ENCODE results near the gene GPR143.

Gene GPR143

DNA sequence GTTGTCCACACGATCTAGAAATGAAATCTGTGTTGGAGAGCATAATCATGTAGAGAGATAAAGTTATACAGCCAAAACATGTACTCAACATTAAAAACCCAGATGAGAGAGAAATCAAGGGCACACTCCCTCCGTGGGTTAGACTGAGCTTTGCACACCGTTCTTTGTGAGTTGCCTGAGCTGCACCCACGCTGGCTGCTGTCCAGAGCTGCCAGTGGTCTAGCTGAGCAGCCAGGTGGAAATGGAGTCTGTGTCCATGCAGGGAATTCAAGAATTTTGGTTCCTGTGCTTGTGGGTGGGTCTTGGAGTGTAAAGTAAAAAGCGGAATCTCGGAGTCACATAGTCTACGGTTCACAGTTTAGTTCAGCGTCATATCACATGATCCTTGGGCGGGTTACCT lies 84.6 kb downstream of the GPR143 start:
- H3K9me3 ChIP-seq: peaks cover 6% of the 10 kb centered on the region; the same call in 1 of the 2 replicates
- no peaks in the 10 kb centered on the region for H3K4me1 ChIP-seq
- H3K27me3 ChIP-seq: no peaks in the 10 kb centered on the region
- H3K4me2 ChIP-seq: no peak overlapping the region
- H3K36me3 ChIP-seq: peaks cover 74% of the 10 kb centered on the region
- no peak overlapping the region for H3K4me3 ChIP-seq
- H4K20me1 ChIP-seq: peaks cover 25% of the 10 kb centered on the region
- TF ChIP-seq Cebpa-rat (IDR thresholded peaks at IDR 0.05): no peak
- no peak overlapping the region for H3K9ac ChIP-seq
- H3K27ac ChIP-seq: no peak overlapping the region

DNA sequence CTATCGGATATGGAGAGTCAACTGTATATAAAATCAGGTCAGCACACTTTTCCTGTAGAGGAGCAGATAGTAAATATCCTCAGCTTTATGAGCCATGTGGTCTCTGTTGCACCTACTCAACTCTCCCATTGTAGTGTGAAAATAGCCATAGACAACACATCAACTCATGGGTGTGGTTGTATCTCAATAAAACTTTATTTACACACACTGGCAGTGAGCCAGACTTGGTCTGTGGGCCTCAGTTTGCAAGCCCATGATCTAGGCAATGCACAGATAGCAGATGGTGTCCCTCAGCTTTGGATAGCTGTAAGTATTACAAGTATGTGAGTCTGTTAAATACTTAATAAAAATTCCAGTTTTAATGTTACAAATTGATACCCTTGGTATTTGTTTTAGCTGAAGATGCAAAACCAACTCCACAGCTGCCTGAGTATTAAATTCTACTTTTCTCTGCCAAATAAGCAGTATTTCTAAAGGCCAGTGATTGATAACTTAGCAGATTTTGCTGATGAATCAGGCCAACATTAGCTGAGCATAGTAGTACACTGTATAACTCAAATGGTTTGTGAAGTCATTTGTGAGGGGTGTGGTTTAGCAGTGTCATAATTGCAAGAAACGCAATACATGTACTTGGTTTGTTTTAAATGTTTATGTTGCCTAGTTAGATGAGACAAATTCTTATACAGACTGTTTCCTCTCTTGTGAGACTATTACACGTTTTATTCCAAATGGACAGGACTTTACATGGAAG lies 87.3 kb downstream of the GPR143 start:
- peaks cover 7% of the 10 kb centered on the region; the same call in 1 of the 2 replicates for H3K9me3 ChIP-seq
- H3K27me3 ChIP-seq: no peaks in the 10 kb centered on the region
- no peak overlapping the region for H3K9ac ChIP-seq
- H3K4me3 ChIP-seq: no peak overlapping the region
- peaks cover 52% of the 10 kb centered on the region for H3K36me3 ChIP-seq
- H3K27ac ChIP-seq: no peak overlapping the region
- H3K4me2 ChIP-seq: no peak overlapping the region
- no peaks in the 10 kb centered on the region for H3K4me1 ChIP-seq
- peaks cover 23% of the 10 kb centered on the region for H4K20me1 ChIP-seq
- no peak for TF ChIP-seq Cebpa-rat (IDR thresholded peaks at IDR 0.05)

DNA sequence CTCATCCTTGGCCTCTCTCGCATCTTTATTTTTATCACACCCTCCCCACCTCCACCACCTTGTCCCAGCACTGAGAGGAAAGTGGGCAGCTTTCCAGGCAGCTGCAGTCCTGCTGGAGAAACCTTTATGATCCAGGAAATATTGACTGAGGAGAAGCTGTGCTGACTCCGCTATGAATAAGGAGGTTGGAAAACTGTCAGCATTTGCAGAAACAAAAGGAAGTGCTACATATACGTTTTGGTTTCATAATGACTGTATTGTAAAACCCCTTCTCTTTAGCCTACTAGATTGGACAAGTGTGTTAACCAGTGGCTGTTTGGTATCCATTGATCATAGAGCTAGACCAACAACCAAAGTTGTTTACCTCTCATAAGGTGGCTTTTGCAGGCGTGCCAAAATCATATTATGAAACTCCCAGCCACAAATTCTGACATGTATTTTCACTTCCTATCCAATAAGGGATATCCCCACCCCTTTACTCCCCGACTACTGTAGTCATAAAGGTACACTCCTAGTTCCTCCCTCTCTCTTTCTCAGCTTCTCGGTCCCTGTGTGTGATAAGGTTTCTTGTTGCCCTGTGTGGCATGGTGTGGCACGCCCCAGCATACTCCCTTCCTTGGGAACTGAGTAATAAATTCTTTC lies 88.4 kb downstream of the GPR143 start:
- H3K9me3 ChIP-seq: peaks cover 7% of the 10 kb centered on the region; the same call in 1 of the 2 replicates
- no peaks in the 10 kb centered on the region for H3K27me3 ChIP-seq
- peaks cover 53% of the 10 kb centered on the region for H3K36me3 ChIP-seq
- no peak overlapping the region for H3K4me2 ChIP-seq
- H3K27ac ChIP-seq: no peak overlapping the region
- no peak overlapping the region for H3K9ac ChIP-seq
- no peak overlapping the region for H3K4me3 ChIP-seq
- peaks cover 13% of the 10 kb centered on the region; the same call in 1 of the 2 replicates for H4K20me1 ChIP-seq
- no peak for TF ChIP-seq Cebpa-rat (IDR thresholded peaks at IDR 0.05)
- no peaks in the 10 kb centered on the region for H3K4me1 ChIP-seq

DNA sequence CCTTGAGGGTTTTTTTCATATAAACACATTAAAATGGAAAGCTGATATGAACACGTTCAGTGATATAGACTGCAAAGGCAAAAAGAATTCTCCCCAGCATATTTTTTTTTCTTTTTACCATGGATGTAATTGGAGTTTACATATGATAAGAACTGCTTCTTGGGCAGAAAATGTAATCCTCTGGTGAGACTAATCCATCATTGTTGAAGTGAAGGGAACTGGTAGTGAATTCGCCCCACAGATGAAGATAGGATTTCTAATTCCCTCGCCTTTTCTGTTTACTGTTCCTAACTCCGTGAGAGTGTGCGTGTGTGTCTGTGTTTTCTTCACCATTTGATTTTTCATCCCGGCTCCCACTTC lies 88.9 kb downstream of the GPR143 start:
- Histone ChIP-seq H3K4me3 (no peak overlapping the region), H3K27ac (no peak overlapping the region), H3K4me2 (no peak overlapping the region), H3K9ac (no peak overlapping the region), H3K9me3 (peaks cover 7% of the 10 kb centered on the region; the same call in 1 of the 2 replicates), H4K20me1 (peaks cover 8% of the 10 kb centered on the region; the same call in 1 of the 2 replicates), H3K36me3 (peaks cover 50% of the 10 kb centered on the region), H3K27me3 (no peaks in the 10 kb centered on the region), H3K4me1 (no peaks in the 10 kb centered on the region)
- TF ChIP-seq Cebpa-rat (IDR thresholded peaks at IDR 0.05): no peak

DNA sequence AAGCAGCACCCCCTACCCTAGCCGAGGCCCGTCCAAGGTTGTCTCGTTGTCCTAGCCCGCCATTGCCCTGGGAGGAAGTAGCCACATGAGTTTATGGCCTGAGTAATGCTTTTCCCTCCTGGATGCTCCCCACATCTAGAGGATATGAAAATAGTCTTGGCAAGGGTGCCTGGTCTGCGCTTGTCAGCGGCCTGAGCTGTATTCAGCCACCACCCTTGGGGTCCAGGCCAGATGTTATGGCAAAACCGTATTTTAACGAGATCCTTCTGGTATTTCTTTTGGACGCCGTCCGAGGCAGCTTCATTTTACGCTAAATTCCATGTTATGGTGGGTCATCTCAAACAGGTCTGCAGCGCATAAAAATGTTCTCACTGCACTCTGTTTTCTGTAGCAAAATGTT lies 89.3 kb downstream of the GPR143 start:
- Histone ChIP-seq H3K36me3 (peaks cover 50% of the 10 kb centered on the region), H3K4me2 (no peak overlapping the region), H3K27me3 (no peaks in the 10 kb centered on the region), H3K4me1 (no peaks in the 10 kb centered on the region), H4K20me1 (0 out of 2 replicates have a peak, but pooled peaks cover 7% of the 10 kb centered on the region), H3K27ac (no peak overlapping the region), H3K9ac (no peak overlapping the region), H3K4me3 (no peak overlapping the region), H3K9me3 (peaks cover 7% of the 10 kb centered on the region; the same call in 1 of the 2 replicates)
- no peak for TF ChIP-seq Cebpa-rat (IDR thresholded peaks at IDR 0.05)
